Activated CD4-positive, alpha-beta T cell treated with anti-CD3 and anti-CD28 coated beads, Interleukin-2, Interleukin-6, amounts not matched to agents 100 ng/mL and 50 ng/mL, durations not matched to agents 16 hours and 8 hours (primary cell): Measurements from ENCODE around the gene TEAD2.
"Not testable (repeated sequence)": the region's sequence is repeated elsewhere in the genome, so short reads cannot be mapped to it uniquely, and the experiment has no call there.

ENCODE experiments used
- DNase-seq: peaks from one replicate; pipeline ENCODE4 v3.0.0-alpha.2; 2020

The TEAD2 gene

DNA sequence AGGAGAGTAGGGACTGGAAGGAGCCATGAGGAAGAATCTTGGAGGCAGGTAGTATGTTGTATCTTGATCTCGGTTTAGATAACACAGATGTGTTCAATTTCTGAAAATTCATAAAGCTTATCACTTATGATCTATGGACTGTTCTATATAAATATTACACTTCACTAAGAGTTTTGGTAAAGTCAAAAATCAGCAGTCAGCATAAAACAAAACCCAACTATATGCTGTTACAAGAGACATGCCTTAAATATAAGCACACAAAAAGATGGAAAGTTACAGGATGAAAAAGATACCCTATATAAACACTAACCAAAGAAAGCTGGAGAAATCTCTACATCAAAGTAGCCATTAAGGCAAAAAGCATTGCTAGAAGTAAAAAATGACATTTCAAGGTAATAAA, 21.4 kb upstream of the TEAD2 start:
- DNase-seq, result no peak

DNA sequence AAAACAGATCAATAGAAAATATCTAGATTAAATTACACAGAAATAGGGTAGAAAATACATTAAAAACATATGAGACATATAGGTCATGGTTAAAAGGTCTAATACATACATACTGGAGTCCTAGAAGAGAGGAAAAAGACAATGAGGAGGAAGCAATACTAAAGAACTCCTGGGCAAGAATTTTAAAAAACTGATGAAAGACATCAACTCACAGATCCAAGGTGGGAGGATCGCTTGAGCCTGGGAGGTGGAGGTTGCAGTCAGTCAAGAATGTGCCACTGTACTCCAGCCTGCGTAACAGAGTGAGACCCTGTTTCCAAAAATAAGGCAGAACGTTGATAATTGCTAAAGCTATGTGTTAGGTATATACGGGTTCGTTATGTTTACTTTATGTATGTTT, 20.4 kb upstream of the TEAD2 start:
- no peak for DNase-seq

DNA sequence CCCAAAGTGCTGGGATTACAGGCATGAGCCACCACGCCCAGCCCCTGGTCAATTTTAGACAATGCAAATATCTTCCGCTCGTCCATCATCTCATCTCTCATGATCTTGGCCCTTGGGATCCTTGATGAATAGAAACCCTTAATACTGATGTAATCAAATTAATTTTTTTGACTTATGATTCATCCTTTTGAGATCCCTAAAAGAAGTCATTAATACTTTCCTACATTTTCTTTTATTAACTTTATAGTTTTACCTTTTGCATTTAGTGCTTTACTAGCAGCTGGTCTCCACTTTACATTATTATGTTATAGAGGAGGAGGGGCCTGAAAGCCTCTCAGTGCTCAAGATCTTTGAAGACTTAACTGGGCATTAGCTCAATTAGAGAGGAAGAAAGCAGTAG, 18.2 kb upstream of the TEAD2 start:
- no peak for DNase-seq

DNA sequence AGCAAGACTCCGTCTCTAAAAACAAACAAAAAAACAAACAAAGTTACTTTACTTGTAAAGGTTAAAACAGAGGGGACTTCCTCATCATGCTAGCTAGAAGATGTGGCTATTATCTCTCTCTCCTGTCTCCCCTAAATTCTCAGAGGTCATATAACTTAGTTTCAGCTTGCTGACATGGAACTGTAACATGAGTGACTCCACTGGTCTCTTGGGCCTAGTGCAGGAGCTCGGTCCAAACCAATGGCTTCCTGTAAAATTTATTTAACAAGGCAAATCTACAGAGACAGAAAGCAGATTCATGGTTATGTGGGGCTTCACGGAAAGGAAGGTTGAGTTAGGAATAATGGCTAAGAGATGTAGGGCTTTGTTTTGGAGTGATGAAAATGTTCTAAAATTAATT, 16.3 kb upstream of the TEAD2 start:
- DNase-seq, result no peak

DNA sequence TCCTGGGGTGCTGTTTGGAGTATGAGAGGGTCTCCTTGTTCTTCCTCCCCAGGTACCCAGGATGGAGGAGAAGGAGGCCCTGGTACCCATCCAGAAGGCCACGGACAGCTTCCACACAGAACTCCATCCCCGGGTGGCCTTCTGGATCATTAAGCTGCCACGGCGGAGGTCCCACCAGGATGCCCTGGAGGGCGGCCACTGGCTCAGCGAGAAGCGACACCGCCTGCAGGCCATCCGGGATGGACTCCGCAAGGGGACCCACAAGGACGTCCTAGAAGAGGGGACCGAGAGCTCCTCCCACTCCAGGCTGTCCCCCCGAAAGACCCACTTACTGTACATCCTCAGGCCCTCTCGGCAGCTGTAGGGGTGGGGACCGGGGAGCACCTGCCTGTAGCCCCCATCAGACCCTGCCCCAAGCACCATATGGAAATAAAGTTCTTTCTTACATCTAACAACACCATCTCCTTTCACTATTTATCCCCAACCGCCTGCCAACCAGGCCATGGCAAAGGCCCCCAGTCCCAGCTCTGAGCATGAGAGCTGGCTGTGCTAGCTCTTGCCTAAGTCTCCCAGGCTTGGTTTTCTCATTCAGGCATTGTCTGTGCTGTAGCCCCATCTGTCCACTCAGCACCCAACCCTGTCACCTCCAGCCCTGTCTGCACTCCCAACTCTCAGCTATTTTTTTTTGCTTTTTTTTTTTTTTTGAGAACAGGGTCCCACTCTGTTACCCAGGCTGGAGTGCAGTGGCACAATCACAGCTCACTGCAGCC, 12.6 kb upstream of the TEAD2 start:
- DNase-seq, result no peak

DNA sequence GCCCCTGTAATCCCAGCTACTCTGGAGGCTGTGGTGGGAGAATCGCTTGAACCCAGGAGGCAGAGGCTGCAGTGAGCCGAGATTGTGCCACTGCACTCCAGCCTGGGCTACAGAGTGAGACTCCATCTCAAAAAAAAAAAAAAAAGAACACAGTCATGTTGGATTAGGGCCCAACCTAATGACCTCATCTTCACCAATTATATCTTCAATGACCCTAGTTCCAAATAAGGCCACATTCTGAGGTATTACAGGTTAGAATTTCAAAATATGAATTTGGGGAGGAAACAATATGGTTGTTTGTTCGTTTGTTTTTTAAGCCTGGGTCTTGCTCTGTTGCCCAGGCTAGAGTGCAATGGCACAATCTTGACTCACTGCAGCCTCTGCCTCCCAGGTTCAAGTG, 11.0 kb upstream of the TEAD2 start:
- DNase-seq, result not testable (repeated sequence)

DNA sequence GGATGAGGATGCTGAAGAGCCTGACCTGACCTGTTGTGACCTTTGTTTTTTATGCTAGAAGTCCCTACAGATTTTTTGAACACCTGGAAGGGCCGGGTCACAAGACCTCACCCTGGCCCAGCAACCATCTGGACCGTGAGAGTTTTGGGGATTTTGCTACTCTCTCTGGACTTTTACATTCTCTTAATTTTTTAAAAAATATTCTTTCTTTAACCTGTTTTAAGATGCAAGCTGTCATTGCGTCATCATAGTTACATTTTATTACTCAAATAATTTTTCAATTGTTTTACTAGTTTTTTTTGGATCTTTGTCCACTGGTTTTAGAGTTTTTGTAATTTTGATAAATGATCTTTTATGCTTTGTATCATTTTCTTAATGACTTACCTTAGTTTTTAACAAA, 9.0 kb upstream of the TEAD2 start:
- no peak for DNase-seq

DNA sequence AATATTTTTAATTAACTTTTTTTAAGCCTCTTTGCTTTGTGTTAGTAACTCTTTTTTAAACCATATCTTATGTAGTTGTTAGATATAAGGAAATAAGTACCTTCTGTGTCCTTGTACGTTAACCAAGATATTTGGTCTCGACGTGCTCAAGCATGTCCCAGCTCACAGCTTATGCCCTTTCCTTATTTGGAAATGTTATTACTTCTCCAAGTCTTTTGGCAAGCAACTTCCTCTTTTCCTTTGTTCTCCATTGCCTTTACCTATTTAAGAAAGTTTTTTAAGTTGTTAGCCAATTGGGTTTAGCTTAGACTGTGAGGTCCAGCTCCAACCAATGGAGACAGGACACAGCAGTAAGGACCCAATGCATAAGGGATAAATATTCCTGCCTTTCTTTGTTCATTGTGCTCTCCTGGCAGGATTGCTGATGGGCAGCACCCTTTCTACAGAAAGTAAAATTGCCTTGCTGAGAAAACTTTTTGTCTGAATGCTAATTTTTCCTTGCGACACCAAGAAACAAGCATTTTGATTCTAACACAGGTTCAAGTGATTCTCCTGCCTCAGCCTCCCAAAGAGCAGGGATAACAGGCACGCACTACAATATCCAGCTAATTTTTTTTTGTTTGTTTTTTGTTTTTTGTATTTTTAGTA, 6.6 kb upstream of the TEAD2 start:
- no peak for DNase-seq

DNA sequence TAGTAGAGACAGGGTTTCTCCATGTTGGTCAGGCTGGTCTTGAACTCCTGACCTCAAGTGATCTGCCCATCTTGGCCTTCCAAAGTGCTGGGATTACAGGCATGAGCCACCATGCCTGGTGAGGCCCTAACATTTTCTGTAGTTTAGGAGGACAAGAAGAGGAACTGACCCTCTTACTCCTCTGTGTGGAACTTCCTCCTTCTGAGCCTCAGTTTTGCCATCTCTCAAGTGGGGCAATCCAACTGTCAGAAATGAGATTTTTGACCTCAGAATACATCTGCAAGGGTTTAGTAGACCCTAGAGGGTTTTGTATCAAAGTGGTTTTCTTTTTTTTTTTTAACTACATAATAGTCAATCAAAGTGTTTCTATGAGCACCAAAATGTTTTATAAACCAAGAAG, 3.9 kb upstream of the TEAD2 start:
- no peak for DNase-seq

DNA sequence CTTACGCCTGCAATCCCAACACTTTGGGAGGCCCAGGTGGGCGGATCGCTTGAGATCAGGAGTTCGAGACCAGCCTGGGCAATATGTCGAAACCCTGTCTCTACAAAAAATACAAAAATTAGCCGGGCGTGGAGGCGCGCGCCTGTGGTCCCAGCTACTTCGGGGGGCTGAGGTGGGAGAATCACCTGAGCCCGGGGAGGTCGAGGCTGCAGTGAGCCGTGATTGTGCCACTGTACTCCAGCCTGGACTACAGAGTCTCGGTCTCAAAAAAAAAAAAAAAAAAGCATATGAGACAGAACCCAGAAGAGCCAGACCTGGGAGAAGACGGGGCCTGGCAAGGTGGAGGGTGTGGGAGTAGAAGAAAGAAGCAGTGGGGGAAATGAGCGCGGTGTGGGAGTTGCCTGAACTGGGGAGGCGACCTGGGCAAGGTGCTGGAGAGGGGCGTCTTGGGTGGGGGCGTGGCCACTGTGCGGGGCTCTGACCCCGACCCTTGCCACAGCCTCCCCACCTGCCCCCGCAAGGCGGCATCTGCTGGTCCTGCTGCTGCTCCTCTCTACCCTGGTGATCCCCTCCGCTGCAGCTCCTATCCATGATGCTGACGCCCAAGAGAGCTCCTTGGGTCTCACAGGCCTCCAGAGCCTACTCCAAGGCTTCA, 2.0 kb upstream of the TEAD2 start:
- DNase-seq, result no peak

DNA sequence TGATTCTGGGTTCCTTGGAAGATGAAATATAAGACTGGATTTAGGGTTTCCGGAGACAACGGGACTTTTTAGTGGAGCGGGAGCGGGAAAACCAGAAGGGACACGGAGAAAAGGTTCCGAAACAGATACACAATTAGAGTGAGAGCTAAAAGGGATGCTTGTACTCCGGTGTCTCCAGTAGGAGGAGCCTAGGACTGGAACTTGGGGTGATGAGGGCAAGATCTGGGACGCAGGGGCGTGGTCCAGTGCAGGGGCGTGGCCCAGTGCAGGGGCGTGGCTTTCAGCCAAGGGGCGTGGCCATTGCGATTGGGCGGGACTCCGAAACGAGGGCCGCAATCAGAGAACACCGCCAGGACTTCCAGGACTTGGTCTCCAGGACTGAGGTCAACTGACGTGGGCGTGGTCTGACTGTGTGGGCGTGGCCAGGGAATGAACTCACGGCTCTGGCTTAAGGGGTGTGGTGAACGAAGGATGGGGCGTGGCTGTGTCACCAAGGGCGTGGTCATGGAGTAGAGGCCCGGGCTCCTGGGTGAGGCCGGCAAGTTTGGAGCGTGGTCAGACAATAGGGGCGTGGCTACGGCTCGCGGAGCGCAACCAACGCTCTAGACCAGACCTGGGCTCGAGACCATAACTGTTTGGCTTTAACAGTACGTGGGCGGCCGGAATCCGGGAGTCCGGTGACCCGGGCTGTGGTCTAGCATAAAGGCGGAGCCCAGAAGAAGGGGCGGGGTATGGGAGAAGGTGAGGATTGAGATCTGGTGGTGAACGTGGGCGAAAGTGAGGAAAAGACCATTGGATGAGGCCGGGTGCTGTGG, 1.3 kb upstream of the TEAD2 start, which contains the start of gene DKKL1:
Gene DKKL1, plus strand, starts transcription at position 610 of the 815 bp plus-strand sequence. Its CDS starts 122 bp downstream, at position 732.
- peak; percentile 84 for DNase-seq

DNA sequence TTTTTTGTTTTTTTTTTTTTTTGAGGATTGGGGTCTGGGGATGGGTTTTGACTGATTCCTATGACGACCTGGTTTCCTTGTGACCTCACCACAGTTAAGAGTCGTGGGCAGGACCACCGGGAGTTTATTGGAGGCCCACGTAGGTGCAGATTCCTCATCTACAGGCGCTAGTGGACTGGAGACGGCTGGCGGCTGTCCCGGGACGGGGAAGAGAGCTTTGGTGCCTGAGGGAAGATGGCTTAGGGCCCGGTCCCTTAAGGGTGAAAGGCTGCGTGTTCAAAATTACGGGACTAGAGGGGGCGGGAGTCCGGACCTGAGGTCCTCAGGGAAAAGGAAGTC, 682 bp upstream of the TEAD2 start:
- DNase-seq, result no peak

DNA sequence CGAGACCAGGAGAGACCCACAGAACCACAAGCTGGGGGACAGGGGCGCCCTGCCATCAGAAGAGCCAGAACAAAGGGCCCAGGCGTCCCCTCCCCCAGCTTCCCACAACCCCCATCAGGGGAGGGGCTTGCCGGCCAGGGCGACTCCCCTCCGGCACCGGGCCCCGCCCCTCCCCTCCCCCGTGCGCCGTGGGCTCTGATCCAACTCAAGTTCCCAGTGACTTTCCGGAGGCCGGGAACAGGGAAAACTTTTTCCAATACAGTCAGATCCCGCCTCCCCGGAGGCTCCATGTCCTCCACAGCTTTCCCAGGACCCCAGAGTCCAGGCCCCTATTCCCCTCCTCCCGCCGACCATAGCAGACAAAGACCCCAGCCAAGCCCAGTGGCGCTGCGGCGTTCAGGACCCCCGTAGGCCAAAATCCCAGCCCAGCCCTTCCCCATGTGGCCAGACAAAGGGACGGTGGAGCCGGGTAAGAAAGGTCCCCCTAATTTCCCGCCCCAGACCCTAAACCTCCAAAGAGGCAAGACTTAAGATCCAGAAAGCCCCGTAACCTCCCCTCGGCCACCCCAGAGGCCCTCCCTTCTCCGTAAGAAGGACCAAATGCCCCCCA, 673 bp downstream of the TEAD2 start:
- no peak for DNase-seq

DNA sequence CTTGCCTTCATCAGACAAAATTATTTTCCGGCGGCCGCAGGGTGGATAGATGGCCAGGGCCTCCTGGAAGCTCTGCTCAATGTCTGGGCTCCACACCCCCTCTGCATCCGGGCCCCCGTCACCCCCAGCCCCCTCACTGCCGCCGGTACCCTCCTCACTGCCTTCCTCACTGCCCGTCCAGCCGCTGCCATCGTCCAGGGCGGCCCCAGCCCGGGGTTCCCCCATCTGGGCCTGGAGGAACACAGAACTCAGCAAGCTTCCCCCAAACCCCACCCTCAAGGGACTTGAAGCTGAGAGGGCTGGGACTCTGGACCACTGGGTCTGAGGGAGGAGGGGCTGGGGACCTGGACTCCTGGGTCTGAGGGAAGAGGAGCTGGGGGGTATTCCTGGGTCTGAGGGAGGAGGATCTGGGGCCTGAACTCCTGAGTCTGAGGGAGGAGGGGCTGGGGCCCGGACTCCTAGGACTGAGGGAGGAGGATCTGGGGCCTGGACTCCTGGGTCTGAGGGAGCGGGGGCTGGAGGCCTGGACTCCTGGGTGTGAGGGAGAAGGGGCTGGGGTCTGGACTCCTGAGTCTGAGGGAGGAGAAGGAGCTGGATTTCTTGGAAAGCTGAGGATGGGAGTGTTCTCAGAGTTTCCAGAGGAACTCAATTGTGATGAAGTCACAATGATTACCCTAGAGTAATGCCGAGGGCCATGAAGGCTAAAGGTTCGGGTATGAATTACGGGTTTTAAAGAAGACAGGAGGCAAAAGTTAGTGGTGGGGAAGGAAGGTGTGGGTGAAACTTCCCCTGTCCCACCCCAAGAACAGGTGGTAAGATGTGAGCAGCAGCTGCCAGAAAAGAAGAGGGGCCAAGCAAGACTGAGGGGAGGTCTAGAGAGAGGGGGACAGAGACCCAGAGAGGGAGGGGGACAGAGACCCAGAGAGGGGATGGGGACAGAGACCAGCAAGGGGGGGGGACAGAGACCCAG, 2.1 kb downstream of the TEAD2 start:
- DNase-seq, result no peak

DNA sequence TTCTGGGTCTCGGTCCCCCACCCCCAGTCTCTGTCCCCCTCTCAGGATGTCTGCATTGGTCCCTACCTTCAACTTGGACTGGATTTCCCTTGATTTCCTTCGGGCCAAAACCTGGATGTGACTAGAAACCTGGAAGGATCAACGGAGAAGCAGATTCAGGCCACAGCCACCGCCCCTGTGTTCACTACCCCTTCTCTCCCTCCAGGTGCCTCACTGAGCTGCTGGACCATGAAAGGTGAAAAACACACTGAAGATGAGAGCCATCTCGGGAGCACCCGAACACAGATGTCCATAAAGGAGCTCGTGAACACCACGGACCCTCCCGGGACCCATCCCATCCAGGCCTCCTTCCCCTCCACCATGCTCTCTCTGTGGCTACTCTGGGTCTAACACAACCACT, 5.0 kb downstream of the TEAD2 start:
- DNase-seq, result no peak

DNA sequence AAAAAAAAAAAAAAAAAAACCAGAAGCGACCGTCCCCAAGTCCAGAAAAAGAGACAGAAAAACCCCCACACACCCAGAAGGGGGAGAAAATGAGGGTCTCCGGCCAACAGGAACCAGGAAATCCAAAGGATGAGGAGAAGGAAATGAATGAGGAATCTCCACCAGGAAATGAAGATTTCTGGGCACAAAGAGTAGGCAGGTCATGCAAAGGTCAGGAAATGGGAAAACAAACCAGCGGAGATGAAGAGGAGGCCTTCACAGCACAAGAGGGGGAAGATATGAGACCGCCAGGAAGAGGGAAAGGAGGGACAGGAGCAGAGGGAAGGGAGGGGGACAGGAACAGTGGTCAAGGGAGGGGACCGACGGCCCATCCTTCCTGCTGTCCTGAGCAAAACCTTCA, 5.8 kb downstream of the TEAD2 start:
- DNase-seq, result no peak

DNA sequence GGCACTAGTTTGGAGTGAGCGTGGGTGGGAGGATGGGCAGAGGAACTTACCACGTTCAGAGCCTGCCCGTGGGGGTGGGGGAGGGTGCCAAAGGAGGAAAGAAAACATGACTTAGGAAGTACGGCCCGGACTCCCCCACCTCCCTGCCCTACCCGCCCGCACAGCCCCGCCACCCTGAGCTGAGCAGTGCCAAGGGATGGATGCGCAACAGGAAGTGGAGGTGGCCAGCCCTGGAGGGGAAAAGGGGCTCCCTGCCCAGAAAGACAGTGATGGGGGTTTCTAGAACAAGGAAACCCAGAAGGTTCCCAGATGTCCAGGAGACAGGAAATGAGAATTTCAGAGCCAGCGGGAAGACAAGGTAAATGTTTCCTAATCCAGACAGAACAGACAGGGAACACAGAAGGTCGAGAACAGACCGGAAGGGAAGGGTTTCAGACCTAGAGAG, 6.3 kb downstream of the TEAD2 start:
- DNase-seq, result no peak

DNA sequence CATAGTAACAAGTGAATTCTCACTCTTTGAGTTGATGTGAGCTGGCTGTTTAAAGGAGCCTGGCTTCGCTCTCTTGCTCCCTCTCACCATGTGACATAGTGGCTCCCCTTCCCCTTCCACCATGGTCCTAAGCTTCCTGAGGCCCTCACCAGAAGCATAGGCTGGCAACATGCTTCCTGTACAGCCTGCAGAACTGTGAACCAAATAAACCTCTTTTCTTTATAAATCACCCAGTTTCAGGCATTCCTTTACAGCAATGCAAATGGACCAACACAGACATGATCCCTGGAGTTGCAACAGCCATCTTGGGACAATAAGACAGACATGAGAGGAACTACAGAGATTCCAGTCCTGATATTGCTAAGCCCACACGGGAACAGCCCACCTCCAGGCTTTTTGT, 12.6 kb downstream of the TEAD2 start:
- no peak for DNase-seq

DNA sequence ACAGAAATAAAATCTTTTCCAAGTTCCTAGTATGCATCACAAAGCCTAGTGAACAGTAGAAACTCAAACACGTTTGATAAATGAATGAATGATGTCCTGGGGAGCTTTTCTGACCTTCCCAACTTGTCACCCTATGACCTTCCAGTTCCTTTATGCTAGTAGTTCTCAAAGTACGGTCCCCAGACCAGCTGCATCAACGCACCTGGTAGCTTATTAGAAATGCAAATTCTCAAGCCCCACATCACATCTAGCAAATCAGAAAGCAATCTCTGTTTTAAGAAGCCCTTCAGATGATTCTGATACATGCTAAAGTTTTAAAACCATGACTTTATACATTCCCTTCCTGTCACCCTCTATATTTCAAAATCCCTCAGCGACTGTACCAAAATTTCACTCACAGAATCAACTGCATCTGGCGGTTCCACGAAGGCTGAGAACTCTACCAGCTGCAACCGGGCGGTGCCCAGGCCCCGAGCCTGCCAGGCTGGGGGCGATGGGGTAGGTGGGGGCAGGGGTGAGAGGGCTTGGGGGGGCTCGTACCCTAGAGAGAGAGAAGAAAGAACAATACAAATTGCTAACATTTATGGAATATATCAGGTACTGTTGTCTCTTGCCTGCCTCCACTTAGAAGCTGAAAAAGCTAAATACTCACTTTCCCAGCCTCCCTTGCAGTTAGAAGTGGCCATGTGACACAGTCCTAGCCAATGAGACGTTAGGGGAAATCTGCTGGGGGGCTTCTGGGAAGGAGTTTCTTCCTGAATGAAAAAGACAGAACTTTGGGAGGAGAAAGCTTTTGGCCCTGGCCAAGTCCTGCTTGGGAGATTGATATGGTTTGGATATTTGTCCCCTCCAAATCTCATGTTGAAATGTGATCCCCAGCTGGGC, 13.7 kb downstream of the TEAD2 start:
- DNase-seq, result no peak

DNA sequence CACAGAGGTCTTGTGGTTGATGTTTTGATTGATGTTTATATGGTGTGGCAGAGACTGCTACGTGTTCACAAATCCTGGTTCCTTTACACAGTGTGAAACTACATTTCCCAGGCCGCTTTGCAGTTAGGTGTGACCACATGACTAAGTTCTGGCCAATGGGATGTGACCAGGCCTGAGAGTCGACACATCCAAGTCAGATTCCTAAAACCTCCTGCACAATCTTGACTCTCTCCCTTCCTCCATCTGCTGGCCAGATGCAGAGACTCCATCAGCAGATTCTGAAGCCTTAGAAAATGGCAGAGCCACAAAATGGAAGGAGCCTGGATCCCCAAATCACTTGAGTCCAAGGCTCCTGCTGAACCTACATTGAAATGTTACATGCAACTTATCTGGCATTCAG, 14.4 kb downstream of the TEAD2 start:
- DNase-seq, result peak; percentile 36

DNA sequence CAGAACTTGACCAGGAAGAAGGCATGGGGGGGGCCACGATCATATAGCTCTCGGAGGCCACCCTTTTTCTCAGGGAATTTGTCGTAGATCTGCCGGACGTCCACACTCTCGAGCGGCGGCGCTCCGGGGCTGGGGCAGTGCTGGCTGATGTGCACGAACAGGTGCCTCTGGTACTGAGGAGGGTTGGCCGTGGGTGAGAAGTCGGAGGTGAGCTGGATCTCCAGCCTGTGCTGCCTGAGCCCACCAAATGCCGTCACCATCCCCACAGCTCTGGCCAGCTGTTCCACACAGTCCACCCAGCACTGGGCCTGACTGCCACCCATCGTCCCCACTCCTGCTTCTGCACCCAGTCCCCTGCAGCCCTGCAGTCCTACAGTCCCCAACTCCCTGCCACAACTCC, 15.0 kb downstream of the TEAD2 start:
- DNase-seq, result no peak
